OCI-LY3 (cell line): ENCODE measurements around the gene INVS.
"Not testable (repeated sequence)": the region's sequence is repeated elsewhere in the genome, so short reads cannot be mapped to it uniquely, and the experiment has no call there.

Experiments used
- H2AFZ ChIP-seq: fragments of 200-600, 300-600 bp; shearing (Covaris generic); 2 replicates; pipeline ENCODE4 v1.6.0; 2014; ENCODE audit warnings: antibody characterized with exemption, low read depth, low read length
- H3K27ac ChIP-seq: fragments of 200-600, 300-600 bp; sonication (generic); 2 replicates; pipeline ENCODE4 v1.5.1; 2014; ENCODE audit warnings: mild to moderate bottlenecking, low read length, moderate library complexity, mixed read lengths
- H3K27me3 ChIP-seq: fragments of 200-600, 300-600 bp; sonication (generic); 2 replicates; pipeline ENCODE4 v1.6.1; 2014; ENCODE audit warnings: low read depth, low read length, mixed read lengths
- H3K36me3 ChIP-seq: fragments of 200-600, 300-600 bp; sonication (generic); replicated peaks from 2 replicates; pipeline ENCODE3; 2014; ENCODE audit warnings: low read depth, low read length, mixed read lengths
- H3K4me1 ChIP-seq: fragments of 300-600, 200-600 bp; sonication (generic); 2 replicates; pipeline ENCODE4 v1.6.1; 2014; ENCODE audit warnings: low read length, mixed read lengths
- H3K4me2 ChIP-seq: fragments of 200-600, 300-600 bp; sonication (generic); 2 replicates; pipeline ENCODE4 v1.6.1; 2014; ENCODE audit warnings: low read length, mixed read lengths
- H3K4me3 ChIP-seq: fragments of 300-600, 200-600 bp; sonication (generic); 2 replicates; pipeline ENCODE4 v1.5.1; 2014; ENCODE audit warnings: antibody characterized with exemption, mild to moderate bottlenecking, low read length, moderate library complexity
- H3K79me2 ChIP-seq: fragments of 300-600, 200-600 bp; shearing (Covaris generic); 2 replicates; pipeline ENCODE4 v1.6.1; 2014; ENCODE audit warnings: mild to moderate bottlenecking, low read length, mixed read lengths
- H3K9ac ChIP-seq: fragments of 300-600, 200-600 bp; shearing (Covaris generic); 2 replicates; pipeline ENCODE4 v1.6.0; 2014; ENCODE audit warnings: mild to moderate bottlenecking, low read length, moderate library complexity
- H3K9me3 ChIP-seq: fragments of 200-600, 300-600 bp; shearing (Covaris generic); 2 replicates; pipeline ENCODE4 v1.6.1; 2014; ENCODE audit warnings: low read length, mixed read lengths; ENCODE audit not compliant: insufficient read depth
- H4K20me1 ChIP-seq: fragments of 200-600, 300-600 bp; sonication (generic); 2 replicates; pipeline ENCODE4 v1.6.1; 2016; ENCODE audit warnings: low read length, mixed read lengths; ENCODE audit not compliant: insufficient read depth
- CTCF ChIP-seq: fragments of 200-600, 300-600 bp; sonication (generic); IDR thresholded peaks from 2 replicates; pipeline ENCODE4 v1.5.1; 2014; ENCODE audit warnings: antibody characterized with exemption, low read length, low read depth
- EZH2phosphoT487 ChIP-seq: fragments of 200-600 bp; shearing (Covaris generic); IDR thresholded peaks from 2 replicates; pipeline ENCODE4 v1.6.1; 2018; ENCODE audit warnings: antibody characterized with exemption, mixed run types, low read depth

The INVS gene

GRCh38 chr9:100088202-100088601 lies 10.8 kb upstream of the INVS start:
- Histone ChIP-seq H4K20me1 (peaks cover 38% of the 10 kb centered on the region), H3K27ac (no peak overlapping the region), H3K36me3 (no peaks in the 10 kb centered on the region), H3K4me3 (no peak overlapping the region), H3K27me3 (no peaks in the 10 kb centered on the region), H2AFZ (no peak overlapping the region), H3K4me2 (no peak overlapping the region), H3K9me3 (no peaks in the 10 kb centered on the region), H3K9ac (no peak overlapping the region), H3K4me1 (peaks cover 21% of the 10 kb centered on the region), H3K79me2 (peaks cover 79% of the 10 kb centered on the region)
- TF ChIP-seq CTCF (no peak), EZH2phosphoT487 (no peak)

- Histone ChIP-seq H3K9me3 (no peaks in the 10 kb centered on the region), H3K27ac (no peak overlapping the region), H3K4me3 (no peak overlapping the region), H3K4me1 (no peaks in the 10 kb centered on the region), H3K4me2 (no peak overlapping the region), H3K36me3 (no peaks in the 10 kb centered on the region), H2AFZ (no peak overlapping the region), H3K79me2 (peaks cover 71% of the 10 kb centered on the region), H3K9ac (no peak overlapping the region), H4K20me1 (peaks cover 17% of the 10 kb centered on the region), H3K27me3 (no peaks in the 10 kb centered on the region)
- TF ChIP-seq CTCF (no peak), EZH2phosphoT487 (no peak)
Measured at GRCh38 chr9:100090880-100091279, 8.2 kb upstream of the INVS start.

GRCh38 chr9:100091650-100092049 lies 7.4 kb upstream of the INVS start:
- TF ChIP-seq EZH2phosphoT487 (no peak), CTCF (no peak)
- H3K4me1 ChIP-seq: no peaks in the 10 kb centered on the region
- H3K9ac ChIP-seq: no peak overlapping the region
- H3K36me3 ChIP-seq: no peaks in the 10 kb centered on the region
- H3K4me3 ChIP-seq: no peak overlapping the region
- H3K27me3 ChIP-seq: no peaks in the 10 kb centered on the region
- H3K9me3 ChIP-seq: no peaks in the 10 kb centered on the region
- no peak overlapping the region for H2AFZ ChIP-seq
- no peak overlapping the region for H3K27ac ChIP-seq
- peaks cover 70% of the 10 kb centered on the region for H3K79me2 ChIP-seq
- H3K4me2 ChIP-seq: no peak overlapping the region
- H4K20me1 ChIP-seq: peaks cover 17% of the 10 kb centered on the region

- H3K9ac ChIP-seq: no peak overlapping the region
- no peak overlapping the region for H3K4me2 ChIP-seq
- H3K27me3 ChIP-seq: no peaks in the 10 kb centered on the region
- no peak overlapping the region for H2AFZ ChIP-seq
- no peak for TF ChIP-seq EZH2phosphoT487
- TF ChIP-seq CTCF: no peak
- peaks cover 70% of the 10 kb centered on the region for H3K79me2 ChIP-seq
- peaks cover under 1% of the 10 kb centered on the region; the same call in 1 of the 2 replicates for H3K4me1 ChIP-seq
- H3K9me3 ChIP-seq: no peaks in the 10 kb centered on the region
- no peak overlapping the region for H3K4me3 ChIP-seq
- H3K27ac ChIP-seq: no peak overlapping the region
- H4K20me1 ChIP-seq: peaks cover 17% of the 10 kb centered on the region
- no peaks in the 10 kb centered on the region for H3K36me3 ChIP-seq
Measured at GRCh38 chr9:100092066-100092465, 7.0 kb upstream of the INVS start.

- Histone ChIP-seq H3K79me2 (peaks cover 72% of the 10 kb centered on the region), H4K20me1 (peaks cover 12% of the 10 kb centered on the region)
- H3K4me3 ChIP-seq, H2AFZ ChIP-seq, H3K4me2 ChIP-seq, H3K9me3 ChIP-seq, H3K27me3 ChIP-seq, H3K27ac ChIP-seq, H3K36me3 ChIP-seq, H3K9ac ChIP-seq, H3K4me1 ChIP-seq: not testable (repeated sequence)
Measured at GRCh38 chr9:100094411-100094810, 4.6 kb upstream of the INVS start.
